Stimulated activated CD4-positive, alpha-beta T cell treated with anti-CD3 and anti-CD28 coated beads, Interleukin-12 subunit alpha, Interleukin-12 subunit beta, amount 100 ng/mL, for 4 hours (primary cell): Measurements from ENCODE around the gene KMT5B.
"Not testable (repeated sequence)": the region's sequence is repeated elsewhere in the genome, so short reads cannot be mapped to it uniquely, and the experiment has no call there.

Experiments used
- DNase-seq: peaks from one replicate; pipeline ENCODE4 v3.0.0-alpha.2; 2020

Gene KMT5B

GRCh38 chr11:68213135-68213515 lies at the start of gene KMT5B:
KMT5B (minus strand) TSS chr11:68213296; CDS start chr11:68190076, 23,220 bp downstream.
- DNase-seq: peak; percentile 67

GRCh38 chr11:68262544-68262827 lies 49.4 kb upstream of the KMT5B start:
- DNase-seq: no peak

- no peak for DNase-seq
Measured at GRCh38 chr11:68261749-68262543, 48.9 kb upstream of the KMT5B start.

- DNase-seq: no peak
Measured at GRCh38 chr11:68261006-68261405, 47.9 kb upstream of the KMT5B start.

- no peak for DNase-seq
Measured at GRCh38 chr11:68260484-68260883, 47.4 kb upstream of the KMT5B start.

GRCh38 chr11:68259122-68259959 lies 46.2 kb upstream of the KMT5B start:
- no peak for DNase-seq

GRCh38 chr11:68258363-68258765 lies 45.3 kb upstream of the KMT5B start:
- no peak for DNase-seq

- peak; percentile 97 for DNase-seq
Measured at GRCh38 chr11:68257477-68258362, 44.6 kb upstream of the KMT5B start.

- no peak for DNase-seq
Measured at GRCh38 chr11:68256331-68256741, 43.2 kb upstream of the KMT5B start.

- DNase-seq: no peak
Measured at GRCh38 chr11:68255526-68255925, 42.4 kb upstream of the KMT5B start.

GRCh38 chr11:68254421-68254820 lies 41.3 kb upstream of the KMT5B start:
- DNase-seq: no peak

GRCh38 chr11:68251765-68252164 lies 38.7 kb upstream of the KMT5B start:
- no peak for DNase-seq

GRCh38 chr11:68244912-68245311 lies 31.8 kb upstream of the KMT5B start:
- DNase-seq: not testable (repeated sequence)

- DNase-seq: not testable (repeated sequence)
Measured at GRCh38 chr11:68243847-68244246, 30.8 kb upstream of the KMT5B start.

- no peak for DNase-seq
Measured at GRCh38 chr11:68242616-68243015, 29.5 kb upstream of the KMT5B start.

GRCh38 chr11:68231621-68232020 lies 18.5 kb upstream of the KMT5B start:
- no peak for DNase-seq

GRCh38 chr11:68229601-68230000 lies 16.5 kb upstream of the KMT5B start:
- DNase-seq: no peak

GRCh38 chr11:68226421-68226820 lies 13.3 kb upstream of the KMT5B start:
- DNase-seq: no peak

- DNase-seq: no peak
Measured at GRCh38 chr11:68224606-68225005, 11.5 kb upstream of the KMT5B start.

- DNase-seq: no peak
Measured at GRCh38 chr11:68223275-68223674, 10.2 kb upstream of the KMT5B start.

GRCh38 chr11:68221406-68221805 lies 8.3 kb upstream of the KMT5B start:
- no peak for DNase-seq

- no peak for DNase-seq
Measured at GRCh38 chr11:68216171-68216938, 3.3 kb upstream of the KMT5B start.
